IPS-18c (cell line): ENCODE data around the gene ZNF618.

Source experiments
- H3K4me3 ChIP-seq: 2 replicates; pipeline ENCODE4 v1.7.0; 2013; ENCODE audit warnings: low read depth, mild to moderate bottlenecking, low read length, moderate library complexity; ENCODE audit not compliant: insufficient read depth
- H3K9me3 ChIP-seq: one replicate; pipeline ENCODE4 v1.6.1; 2013; ENCODE audit warnings: mild to moderate bottlenecking, low read length, moderate library complexity; ENCODE audit not compliant: control insufficient read depth, insufficient read depth

The ZNF618 gene

DNA sequence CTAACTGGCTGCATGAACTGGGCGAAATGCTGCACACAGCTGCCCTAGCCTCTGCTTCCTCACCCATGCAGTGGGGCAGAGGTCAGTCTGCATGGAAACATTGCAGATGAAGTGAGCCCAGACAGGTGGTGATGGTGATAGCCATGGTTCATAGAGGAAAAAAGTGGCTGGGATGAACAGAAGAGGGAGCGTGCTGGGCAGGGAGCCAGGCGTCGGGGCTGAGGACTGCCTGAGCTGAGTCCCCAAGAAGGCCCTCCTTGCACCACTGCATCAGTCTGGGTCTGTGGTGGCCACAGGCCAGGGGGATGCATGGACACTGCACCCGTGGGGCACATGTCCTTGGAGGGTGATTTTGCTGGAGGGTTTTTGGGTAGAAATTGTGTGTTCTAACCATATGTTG lies 121.5 kb downstream of the ZNF618 start:
- Histone ChIP-seq H3K4me3 (no peak overlapping the region), H3K9me3 (no peaks in the 10 kb centered on the region)

DNA sequence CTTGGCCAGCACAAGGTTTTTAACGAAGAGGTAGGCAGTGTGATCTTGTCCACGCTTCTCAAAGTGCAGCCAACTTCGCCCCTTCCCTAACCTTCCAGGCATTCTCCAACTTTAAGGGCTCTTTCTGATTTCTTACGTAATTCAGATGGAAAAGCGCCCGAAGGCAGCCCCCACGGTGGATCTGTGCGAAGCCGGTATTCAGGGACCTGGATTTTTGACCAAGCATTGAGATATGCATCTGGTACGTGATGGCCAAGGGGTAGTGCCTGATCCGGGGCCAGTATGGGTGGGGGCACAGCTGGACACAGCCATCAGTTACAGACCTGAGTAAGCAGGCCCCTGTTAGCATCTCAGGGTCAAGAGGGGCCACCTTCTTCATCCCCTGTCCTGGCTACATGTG lies 122.0 kb downstream of the ZNF618 start:
- H3K4me3 ChIP-seq = no peak overlapping the region
- H3K9me3 ChIP-seq = no peaks in the 10 kb centered on the region

DNA sequence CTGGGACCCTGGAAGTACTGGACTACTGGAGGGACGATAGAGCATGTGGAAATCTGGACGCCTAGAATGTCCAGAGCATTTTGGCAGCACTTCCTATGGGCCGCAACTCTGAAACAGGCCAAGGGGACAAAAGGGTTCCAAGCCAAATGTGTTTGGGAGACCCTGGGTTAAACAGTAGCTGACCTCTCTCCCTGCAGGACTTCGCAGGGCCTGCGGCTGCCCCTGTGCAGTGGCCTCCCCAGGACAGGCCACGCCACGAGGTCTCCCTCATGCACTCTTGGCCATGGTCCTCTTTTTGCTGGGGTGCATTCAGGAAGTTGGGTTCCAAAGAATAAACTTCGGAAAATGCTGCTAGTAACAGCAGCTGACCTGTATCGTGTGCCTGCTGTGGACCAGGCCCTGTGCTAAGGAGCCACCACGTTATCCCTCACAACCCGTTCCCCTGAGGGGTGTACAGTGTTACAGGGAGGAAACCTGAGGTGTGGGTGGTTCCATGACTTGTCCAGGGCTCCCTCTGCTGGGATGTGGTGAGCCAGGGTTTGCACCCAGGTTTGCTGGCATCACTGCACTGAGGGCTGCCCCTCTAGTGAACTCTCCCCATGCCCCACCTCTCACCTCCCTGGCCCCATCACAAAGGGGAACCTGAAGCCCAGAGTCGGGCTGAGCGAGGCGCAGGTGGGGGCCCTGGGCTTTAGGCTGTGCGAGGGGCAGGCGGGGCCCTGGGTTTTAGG lies 122.6 kb downstream of the ZNF618 start:
- Histone ChIP-seq H3K4me3 (no peak overlapping the region), H3K9me3 (no peaks in the 10 kb centered on the region)

DNA sequence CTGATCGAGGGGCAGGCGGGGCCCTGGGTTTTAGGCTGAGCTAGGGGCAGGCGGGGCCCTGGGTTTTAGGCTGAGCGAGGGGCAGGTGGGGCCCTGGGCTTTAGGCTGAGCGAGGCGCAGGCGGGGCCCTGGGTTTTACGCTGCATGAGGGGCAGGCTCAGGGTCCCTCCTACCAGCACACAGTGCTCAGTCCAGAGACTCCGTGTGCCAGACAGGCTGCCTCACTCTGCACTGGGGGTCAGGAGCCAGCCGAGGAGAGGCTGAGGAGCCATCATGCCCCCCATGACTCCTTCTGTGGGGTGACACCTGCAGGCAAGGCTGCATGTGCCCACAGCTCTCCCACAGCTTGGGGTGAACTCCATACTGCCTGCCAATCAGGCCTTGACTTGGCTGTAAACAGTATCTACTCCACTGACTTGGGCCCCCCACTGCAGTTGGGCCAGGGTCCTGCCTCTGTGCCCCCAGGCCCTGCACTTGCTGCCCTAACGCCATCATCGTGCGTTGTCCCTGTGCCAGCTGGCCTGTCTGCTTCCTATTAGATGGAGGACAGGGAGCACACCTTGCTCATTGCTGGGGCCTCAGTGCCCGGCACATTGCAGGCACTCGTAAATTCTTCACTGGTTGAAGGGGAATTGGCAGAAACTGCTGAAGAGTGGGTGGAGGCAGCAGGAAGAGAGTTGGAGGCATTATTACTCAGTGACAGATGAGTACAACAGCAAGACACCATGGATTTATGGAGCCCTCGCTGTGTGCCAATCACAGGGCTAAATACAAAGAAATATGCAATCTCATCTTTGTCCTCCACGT lies 123.3 kb downstream of the ZNF618 start:
- Histone ChIP-seq H3K9me3 (no peaks in the 10 kb centered on the region), H3K4me3 (no peak overlapping the region)

DNA sequence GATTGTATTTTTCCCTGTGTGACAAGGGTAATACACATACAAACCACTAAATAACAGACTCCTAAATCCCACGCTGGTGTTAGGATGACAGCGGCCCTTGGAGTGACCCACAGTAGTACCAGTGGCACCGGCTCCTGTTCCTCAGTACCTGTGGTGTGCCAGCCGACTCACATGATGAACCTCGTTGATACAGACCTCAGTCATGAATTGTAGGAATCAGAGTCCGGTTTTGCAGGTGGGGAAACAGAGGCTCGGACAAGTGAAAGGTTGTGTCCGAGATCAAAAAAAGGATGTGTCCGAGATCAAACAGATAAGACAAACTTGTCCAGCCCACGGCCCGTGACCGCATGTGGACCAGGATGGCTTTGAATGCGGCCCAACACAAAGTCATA lies 124.0 kb downstream of the ZNF618 start:
- no peaks in the 10 kb centered on the region for H3K9me3 ChIP-seq
- H3K4me3 ChIP-seq = no peak overlapping the region

DNA sequence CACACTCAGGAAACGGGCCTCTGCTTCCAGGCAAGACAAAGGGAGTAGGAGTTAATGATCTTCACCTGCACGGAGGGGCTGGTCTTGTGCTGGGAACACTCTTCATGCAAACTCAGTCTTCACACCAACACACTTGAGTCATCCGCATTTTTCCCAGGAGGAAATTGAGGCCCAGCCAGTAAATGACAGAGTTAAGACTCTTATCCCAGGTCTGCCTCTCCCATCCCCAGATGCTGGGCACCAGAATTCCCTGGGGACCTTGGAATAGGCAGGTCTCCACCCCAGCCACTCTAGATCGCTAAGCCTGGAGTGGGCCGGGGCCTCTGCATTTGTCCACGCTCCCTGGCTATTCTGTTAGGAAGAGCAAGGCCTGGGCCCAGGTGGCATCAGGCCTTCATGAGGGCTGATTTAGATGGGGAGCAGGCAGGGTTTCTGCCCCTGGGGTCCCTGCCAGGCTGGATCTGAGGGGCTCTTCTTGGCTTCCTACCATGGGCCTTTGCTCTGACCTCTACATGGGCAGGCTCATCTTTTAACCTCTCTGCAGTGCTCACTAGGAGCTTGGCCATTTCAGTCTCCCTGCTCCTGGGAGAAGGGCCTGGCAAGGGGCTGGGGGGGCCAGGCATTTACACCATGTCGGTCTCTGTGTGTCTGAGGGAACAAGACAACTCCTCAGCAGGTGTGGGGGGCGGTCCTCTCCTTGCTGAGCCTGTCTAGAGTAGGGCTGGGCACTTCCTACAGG lies 124.7 kb downstream of the ZNF618 start:
- H3K4me3 ChIP-seq = no peak overlapping the region
- H3K9me3 ChIP-seq = no peaks in the 10 kb centered on the region

DNA sequence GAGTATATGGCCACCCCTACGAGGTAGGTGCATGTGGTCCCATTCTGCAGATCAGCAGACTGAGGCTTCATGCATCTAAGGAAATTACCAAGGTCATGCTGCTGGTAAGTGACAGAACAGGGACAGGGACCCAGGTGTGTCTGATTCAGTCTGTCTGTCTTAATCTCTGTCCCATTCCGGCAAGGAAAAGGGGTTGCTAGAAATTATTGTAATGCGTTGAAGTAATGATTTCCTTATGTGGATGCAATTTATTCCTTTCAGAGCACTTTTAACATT lies 125.2 kb downstream of the ZNF618 start:
- no peaks in the 10 kb centered on the region for H3K9me3 ChIP-seq
- H3K4me3 ChIP-seq = no peak overlapping the region

DNA sequence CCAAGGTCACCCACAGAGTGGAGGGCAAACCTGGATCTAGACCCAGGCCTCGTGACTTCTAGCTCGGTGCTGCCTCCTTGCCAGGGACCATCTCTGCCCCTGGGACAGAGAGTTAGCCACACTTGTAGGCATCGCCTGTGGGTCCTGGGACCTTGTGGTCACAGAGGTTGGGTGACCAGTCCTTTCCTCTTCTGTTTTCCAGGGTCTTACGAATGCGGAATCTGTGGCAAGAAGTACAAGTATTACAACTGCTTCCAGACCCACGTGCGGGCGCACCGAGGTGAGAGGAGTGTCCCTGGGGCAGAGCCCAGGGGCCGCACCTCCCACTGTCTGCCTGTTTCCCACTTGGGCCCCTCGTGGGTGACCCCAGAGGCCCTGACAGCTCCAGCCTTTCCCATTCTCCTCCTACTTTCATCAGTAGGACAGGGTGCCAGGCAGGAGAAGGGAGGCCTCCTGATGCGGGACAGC lies 125.7 kb downstream of the ZNF618 start:
- Histone ChIP-seq H3K9me3 (no peaks in the 10 kb centered on the region), H3K4me3 (no peak overlapping the region)

DNA sequence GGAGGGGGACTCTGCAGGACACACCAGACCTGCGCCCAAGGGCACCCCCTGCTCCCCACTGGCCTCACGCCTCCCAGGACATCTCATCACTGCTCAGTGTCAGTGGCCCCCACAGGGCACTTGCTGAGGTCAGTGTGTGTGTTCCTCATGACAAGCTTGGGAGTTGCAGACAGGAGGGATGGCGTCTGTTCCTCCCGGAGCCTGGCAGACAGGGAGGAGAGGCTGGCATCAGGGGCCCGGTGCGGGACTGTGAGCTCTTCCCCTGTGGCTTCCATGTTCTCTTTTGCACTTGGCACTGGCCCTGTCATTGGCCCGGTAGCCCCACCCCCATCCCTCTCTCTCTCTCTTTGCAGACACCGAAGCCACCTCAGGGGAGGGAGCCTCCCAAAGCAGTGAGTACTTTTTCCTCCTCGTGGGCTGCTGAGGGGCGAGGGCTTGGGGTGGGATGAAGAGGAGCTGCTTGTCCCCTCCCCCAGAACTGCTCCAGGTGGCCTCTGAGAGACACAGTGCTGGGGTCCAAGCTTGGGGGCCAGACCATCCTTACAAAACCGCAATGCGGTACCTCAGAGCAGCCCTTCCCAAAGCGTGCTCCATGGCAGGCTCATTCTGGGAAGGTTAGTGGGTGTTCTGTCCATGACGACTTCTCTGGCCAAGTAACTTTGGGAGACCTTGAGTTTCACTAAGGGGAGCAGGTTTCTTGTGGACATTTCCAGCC lies 126.3 kb downstream of the ZNF618 start:
- no peaks in the 10 kb centered on the region for H3K9me3 ChIP-seq
- H3K4me3 ChIP-seq = no peak overlapping the region

DNA sequence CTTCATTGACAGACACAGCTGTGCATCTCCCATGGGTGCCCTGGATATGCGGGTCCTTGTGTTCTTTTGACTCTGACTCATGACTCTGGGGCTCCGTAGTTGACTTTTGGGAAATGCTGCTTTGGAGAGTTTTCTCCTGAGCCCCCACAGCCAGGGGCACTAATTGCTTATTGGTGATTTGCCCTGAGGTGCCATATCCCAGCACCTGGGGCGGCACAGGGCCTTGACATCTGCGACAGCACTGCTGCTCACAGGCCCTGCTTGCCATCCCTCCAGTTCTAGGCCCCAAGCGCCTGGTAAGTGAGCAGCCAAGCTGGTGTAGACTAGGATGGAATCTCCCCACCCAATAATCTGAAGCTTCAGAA lies 126.9 kb downstream of the ZNF618 start:
- Histone ChIP-seq H3K9me3 (no peaks in the 10 kb centered on the region), H3K4me3 (no peak overlapping the region)

DNA sequence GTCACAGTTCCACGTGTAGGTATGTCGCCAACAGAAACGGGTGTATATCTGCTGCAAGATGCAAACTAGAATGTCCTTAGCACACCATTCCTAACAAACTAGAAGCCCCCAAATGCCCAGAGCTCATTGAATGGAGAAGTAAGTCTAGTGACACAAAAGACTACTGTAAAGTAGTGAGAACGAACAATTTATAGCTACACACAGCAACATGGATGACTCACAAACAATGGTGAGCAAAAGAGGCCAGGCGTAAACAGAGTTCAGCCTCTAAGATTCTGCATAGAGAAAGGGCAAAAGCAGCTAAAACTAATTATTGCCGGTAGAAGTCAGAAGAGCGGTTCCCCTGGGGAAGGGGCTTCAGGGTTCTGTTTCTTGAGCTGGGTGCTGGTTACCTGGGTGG lies 127.2 kb downstream of the ZNF618 start:
- Histone ChIP-seq H3K4me3 (no peak overlapping the region), H3K9me3 (no peaks in the 10 kb centered on the region)

DNA sequence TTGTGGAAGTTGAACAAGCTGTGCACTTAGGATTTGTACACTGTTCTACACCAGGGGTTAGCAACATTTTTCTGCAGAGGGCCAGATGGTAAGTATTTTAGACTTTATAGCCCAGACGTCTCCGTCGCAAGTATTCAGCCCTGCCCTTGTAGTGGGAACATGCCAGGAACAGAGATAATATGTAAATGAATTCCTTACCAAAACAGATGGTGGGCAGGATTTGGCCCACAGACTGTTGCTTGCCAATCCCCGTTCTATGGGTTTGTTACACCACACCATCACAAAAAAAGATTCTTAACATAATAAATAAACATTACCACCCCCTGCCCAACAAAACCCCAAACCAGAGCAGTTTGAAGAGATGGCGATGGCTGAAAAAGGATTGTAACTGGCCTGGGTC lies 127.6 kb downstream of the ZNF618 start:
- no peak overlapping the region for H3K4me3 ChIP-seq

DNA sequence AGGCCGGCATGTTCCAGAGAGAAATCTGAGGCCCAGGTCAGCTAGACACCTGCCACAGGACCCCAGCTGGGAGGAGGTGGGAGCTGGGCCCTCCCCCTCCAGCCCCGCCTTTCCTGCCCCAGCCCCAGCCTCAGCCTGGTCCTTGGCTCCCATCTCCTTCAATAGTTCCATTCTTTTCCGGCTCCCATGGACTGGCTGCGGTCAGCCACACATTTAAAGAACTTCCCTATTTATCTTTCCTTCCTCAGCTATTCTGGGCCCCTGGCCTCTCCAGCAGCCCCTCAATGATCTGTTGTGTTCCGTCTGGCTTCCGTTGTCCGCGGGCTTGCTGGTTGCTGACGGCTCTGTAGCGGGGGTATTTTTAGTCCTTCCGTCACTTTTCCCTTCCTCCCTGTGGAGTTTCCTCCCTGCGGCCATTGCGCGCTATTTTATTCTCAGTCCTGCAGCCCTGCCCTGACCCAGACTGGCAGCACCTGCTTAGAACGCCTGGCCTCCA lies 128.2 kb downstream of the ZNF618 start:
- Histone ChIP-seq H3K9me3 (no peaks in the 10 kb centered on the region), H3K4me3 (no peak overlapping the region)

More for the DNA sequence above, 127.6 kb downstream of the ZNF618 start:
- H3K9me3 ChIP-seq = no peaks in the 10 kb centered on the region

DNA sequence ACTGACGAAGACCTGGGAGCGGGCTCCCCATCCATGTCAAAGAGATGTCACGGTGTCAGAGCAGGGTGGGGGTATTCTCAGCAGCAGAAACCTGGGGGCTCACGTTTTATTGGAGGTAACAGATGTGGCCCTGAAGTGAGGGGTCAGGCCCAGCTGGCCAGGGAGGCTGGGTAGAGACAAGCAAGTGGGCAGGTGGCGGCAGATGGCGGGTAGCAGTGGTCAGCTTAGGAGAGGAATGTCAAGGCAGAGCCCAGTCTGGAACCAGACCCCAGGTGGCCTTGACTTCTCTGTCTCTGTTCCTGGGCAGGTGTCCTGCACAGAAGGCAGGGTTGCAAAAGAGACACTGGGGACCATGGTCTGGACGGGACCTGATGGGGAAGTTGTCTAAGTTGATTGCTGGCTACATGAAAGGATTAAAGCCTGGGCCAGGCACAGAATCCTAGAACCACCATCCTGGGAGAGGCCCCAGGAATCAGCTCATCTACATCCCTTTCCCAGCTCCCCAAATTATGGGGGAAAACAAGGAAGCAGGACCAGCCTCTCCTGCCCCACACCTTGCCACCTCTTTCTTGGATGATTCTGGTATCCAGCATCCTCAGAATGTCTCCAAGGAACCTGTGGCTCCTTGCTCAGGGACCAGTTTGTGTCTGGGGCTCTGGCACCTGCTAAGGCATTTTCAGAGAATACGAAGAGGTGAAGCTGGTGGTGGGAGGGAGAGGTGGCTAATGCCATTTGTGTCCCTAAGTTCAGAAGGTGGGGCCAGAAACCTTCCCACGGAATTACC lies 129.5 kb downstream of the ZNF618 start:
- Histone ChIP-seq H3K9me3 (no peaks in the 10 kb centered on the region), H3K4me3 (no peak overlapping the region)

DNA sequence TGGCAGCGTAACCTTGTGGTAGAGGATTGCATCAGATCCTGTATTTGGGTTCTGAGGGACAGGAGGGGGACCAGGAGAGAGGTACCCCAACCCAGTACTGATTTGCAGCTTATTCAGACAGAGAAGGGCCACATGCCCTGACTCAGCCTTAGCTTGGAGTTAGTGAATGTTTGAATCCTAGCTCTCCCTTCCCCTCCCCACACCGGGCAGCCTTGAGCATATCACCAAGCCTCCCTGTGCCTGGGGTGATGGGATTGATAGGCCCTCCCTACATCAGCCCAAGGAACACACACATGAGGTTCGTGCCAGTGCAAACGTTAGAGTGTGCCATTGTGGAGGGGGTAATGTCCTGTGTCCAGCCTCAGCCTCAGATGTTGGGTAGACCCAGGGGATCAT lies 130.0 kb downstream of the ZNF618 start:
- H3K9me3 ChIP-seq = no peaks in the 10 kb centered on the region
- H3K4me3 ChIP-seq = no peak overlapping the region

DNA sequence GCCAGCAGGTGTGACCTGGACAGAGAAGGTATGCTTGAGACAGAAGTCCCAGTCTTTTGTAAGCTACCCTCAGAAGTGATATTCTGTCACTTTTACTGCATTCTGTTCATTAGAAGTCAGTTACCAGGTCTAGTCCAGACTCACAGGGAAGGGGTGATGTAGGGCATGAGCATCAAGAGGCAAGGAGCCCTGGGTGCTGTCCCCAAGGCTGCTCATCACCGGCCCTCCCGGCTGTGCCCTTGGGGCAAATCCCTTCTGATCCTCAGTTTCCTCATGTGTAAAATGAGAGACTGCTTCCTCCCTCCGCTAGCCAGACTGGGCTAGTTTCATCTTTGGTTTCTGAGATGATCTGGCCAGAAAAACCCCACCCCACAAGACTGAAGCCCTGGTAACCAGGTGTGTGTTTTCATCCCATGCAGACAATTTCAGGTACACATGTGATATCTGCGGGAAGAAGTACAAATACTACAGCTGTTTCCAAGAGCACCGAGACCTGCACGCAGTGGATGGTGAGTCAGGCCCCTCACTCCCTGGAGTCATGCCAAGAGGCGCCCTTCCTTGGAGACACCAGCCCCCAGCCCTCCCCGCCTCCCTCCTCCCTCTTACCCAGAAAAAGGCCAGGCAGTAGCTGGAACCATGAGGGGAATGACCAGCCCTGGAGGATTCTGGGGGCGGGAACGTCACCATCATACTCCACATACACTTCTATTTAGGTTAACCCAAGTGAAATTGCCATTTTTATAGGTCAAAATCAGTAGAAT lies 131.0 kb downstream of the ZNF618 start:
- Histone ChIP-seq H3K9me3 (peaks cover 2% of the 10 kb centered on the region), H3K4me3 (no peak overlapping the region)
